Esophagus muscularis mucosa (tissue), 4 donors: ENCODE data around the gene POLN. TPM values are rescaled to one million over a fixed set of nuclear protein-coding genes. Genes with fewer than 3 reads are reported as not detected.

Source experiments
- DNase-seq: peaks from one replicate; pipeline ENCODE4 v3.0.0-alpha.2; 2017; ENCODE audit errors: extremely low spot score
- H3K27ac ChIP-seq, 4 donors: fragments of 200-600 bp; sonication (generic); replicated peaks in 1 of 4; 1 replicate in 3 of 4; 2 replicates in 1 of 4; pipeline ENCODE4 v1.5.1; 2016 to 2019; ENCODE audit warnings: mild to moderate bottlenecking in 1 of 4
- H3K27me3 ChIP-seq, 4 donors: fragments of 200-600 bp; sonication (generic); one replicate each; pipeline versions ENCODE4 v1.5.1 to v1.6.0; 2016 to 2019
- H3K36me3 ChIP-seq, 4 donors: fragments of 200-600 bp; sonication (generic); one replicate each; pipeline ENCODE4 v1.5.1; 2016 to 2019
- H3K4me1 ChIP-seq, 4 donors: fragments of 200-600 bp; sonication (generic); one replicate each; pipeline ENCODE4 v1.5.1; 2016 to 2019
- H3K4me3 ChIP-seq, 4 donors: fragments of 200-600 bp; sonication (generic); 1 replicate in 2 of 4; 2 replicates in 2 of 4; pipeline ENCODE4 v1.5.1; 2016 to 2019; ENCODE audit warnings: mild to moderate bottlenecking in 4 of 4, moderate library complexity in 1 of 4
- H3K9me3 ChIP-seq, 4 donors: fragments of 200-600 bp; sonication (generic); 1 replicate in 3 of 4; 2 replicates in 1 of 4; pipeline ENCODE4 v1.5.1; 2016 to 2019
- CTCF ChIP-seq, 3 experiments: fragments of 200-600 bp in 2 of 3; fragments of 450-650 bp in 1 of 3; sonication (generic) in 2 of 3; IDR thresholded peaks; one replicate each; pipeline ENCODE4 v1.5.1; 2017 to 2019; ENCODE audit warnings: antibody characterized with exemption in 3 of 3, mild to moderate bottlenecking in 2 of 3, moderate library complexity in 1 of 3
- EP300 ChIP-seq: sonication (generic); formaldehyde crosslinking; IDR thresholded peaks from one replicate; pipeline ENCODE4 v1.6.1; 2017; ENCODE audit warnings: antibody characterized with exemption
- POLR2A ChIP-seq: fragments of 450-650 bp; IDR thresholded peaks from one replicate; pipeline ENCODE4 v1.6.1; 2017; ENCODE audit warnings: antibody characterized with exemption, moderate library complexity, mild to moderate bottlenecking, low read depth
- POLR2AphosphoS5 ChIP-seq, 2 donors: sonication (generic); formaldehyde crosslinking; IDR thresholded peaks; one replicate each; pipeline ENCODE4 v1.6.1; 2017; ENCODE audit warnings: antibody characterized with exemption in 2 of 2
- WGBS: methylation state at CpG from one replicate; pipeline ENCODE4 v1.1.5; 2018; 5-methylcytosine and 5-hydroxymethylcytosine counted together
- intact Hi-C: fragments of 100-400 bp; cut with DNase I; formaldehyde crosslinking; loops from one replicate; pipeline ENCODE4 v1.15.1; 2023
- total RNA-seq, 4 donors: library from RNA; depleted of rRNA; stranded (reverse); fragments of >200 nt; gene quantifications; one replicate each; pipeline versions ENCODE4 v1.1.0 to v1.2.1, GENCODE V29; 2016

The POLN gene
- total RNA-seq, 4 donors from 2014 or later, result 1.2 to 3.3 (median 2.7) TPM

DNA sequence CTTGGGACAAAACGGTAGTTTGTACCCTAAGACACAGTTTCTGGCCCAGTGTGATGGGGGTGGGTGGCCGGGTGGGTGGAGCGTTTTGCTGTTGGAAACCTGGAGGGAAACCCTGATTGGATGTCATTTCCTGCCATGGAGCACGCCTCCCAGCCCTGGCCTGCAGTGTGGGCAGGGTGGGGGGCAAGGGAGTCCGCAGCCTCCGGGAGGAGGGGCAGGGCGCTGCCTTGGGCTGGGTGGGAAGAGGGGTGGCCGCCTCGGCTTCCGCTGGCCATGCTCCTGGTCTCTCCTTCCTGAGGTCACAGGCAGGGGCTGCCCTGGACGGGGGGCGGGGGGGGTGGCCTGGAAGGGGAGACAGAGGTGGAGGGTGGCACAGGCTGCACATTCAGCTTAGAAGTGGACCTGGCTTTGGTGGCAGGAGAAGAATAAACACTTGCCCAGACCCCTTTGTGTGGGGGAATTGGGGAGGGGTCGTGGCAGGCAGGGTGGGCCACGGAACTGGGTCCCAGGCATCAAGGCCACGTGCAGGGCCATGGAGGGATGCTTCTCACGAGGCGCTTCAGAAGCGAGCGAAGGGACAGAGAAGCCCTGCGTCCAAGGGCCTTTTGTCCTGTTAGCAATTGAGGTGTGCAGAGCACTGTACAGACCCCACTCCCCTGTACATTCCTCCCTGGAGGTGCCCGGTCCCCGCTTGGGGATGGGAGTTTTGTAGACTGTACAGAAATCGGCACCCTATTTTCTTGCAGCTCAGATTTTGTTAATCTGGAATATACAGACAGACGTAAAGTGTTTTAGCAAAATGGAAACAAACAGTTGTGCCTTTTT, 176.6 kb downstream of the POLN start:
- no peaks in the 10 kb centered on the region for H3K36me3 ChIP-seq
- TF ChIP-seq POLR2AphosphoS5 (IDR thresholded peaks at IDR 0.05) (no peak), CTCF (IDR thresholded peaks at IDR 0.05) (no peak), EP300 (no peak), POLR2A (no peak)
- H3K27me3 ChIP-seq, result peaks cover 0 to 100% (median 17%) of the 10 kb centered on the region in 4 donors
- 81% methylated on average over 16 of the region's 24 CpGs for WGBS
- H3K4me3 ChIP-seq, result no peak overlapping the region
- peaks cover 0 to 8% (median 7%) of the 10 kb centered on the region in 4 donors for H3K4me1 ChIP-seq
- DNase-seq, result no peak
- H3K9me3 ChIP-seq, result no peaks in the 10 kb centered on the region
- intact Hi-C loops, result no loop called here
- H3K27ac ChIP-seq, result no peak overlapping the region

GRCh38 chr4:2064276-2064991, 177.5 kb downstream of the POLN start:
- H3K27me3 ChIP-seq, result peaks cover 0 to 100% (median 21%) of the 10 kb centered on the region in 4 donors
- H3K4me3 ChIP-seq, result no peak overlapping the region
- no peaks in the 10 kb centered on the region for H3K36me3 ChIP-seq
- no peak for DNase-seq
- peaks cover 0 to 16% (median 14%) of the 10 kb centered on the region in 4 donors for H3K4me1 ChIP-seq
- H3K9me3 ChIP-seq, result no peaks in the 10 kb centered on the region
- WGBS, result 82% methylated on average over 14 of the region's 40 CpGs
- no peak overlapping the region for H3K27ac ChIP-seq
- TF ChIP-seq POLR2AphosphoS5 (IDR thresholded peaks at IDR 0.05) (no peak), POLR2A (no peak), CTCF (IDR thresholded peaks at IDR 0.05) (no peak), EP300 (no peak)
- intact Hi-C loops, result no loop called here

- no peak overlapping the region for H3K4me3 ChIP-seq
- intact Hi-C loops, result no loop called here
Measured at GRCh38 chr4:2063557-2064275, 178.2 kb downstream of the POLN start.

More at GRCh38 chr4:2063557-2064275, 178.2 kb downstream of the POLN start:
- Histone ChIP-seq H3K9me3 (no peaks in the 10 kb centered on the region), H3K4me1 (peaks cover 0 to 17% (median 14%) of the 10 kb centered on the region in 4 donors), H3K27me3 (peaks cover 0 to 94% (median 19%) of the 10 kb centered on the region in 4 donors), H3K36me3 (no peaks in the 10 kb centered on the region), H3K27ac (no peak overlapping the region)
- no peak for DNase-seq
- TF ChIP-seq POLR2A, result no peak
- no peak for TF ChIP-seq CTCF (IDR thresholded peaks at IDR 0.05)
- TF ChIP-seq POLR2AphosphoS5 (IDR thresholded peaks at IDR 0.05), result no peak
- TF ChIP-seq EP300, result no peak
- WGBS, result 87% methylated on average over 9 of the region's 53 CpGs
